ENCODE results near the gene AARS2.

Gene AARS2

DNA sequence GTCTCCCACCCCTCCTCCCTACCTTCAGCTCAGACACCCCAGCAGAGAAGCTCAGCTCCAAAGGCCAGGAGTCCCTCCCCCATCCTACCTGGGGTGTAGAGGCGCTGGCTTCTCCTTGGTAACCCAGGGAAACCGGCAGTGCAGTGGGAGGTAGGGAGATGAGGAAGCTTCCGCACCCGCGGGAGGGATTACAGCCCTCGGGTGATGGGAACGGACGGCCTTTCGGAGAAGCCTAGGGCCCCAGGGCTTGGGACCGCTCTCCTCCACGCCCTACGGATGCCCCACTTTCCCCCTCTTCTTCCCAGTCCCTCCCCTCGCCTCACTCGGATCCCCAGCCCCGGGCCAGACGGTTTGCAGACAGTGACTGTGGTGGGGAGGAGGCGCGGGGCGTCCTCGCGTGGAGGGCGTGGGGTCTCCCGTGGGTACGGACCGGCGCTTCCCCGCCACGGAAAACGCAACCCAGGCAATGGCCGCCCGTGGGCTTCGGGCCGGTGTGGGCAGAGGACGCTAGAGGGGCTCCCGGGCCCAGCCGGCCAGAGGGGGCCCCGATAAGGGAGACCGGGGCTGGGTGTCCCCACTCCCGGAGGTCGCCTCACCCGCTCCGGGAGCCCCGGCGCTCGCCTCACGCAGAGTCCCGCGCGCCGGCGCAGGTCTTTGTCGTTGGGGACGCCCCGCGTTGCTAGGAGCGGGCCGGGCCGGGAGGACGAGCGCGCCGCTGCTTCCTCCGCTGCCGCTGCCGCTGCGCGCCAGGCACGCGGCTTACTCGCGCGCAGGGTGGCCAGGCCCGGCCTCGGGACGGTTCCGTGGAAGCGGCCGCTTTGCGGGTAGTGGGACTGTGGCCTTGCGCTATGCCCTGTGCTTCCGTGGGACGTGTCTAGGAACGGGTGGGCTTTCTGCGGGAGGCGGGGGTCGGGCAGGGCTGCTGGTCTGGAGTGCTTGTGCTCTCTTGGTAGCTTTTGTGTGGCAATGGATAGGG is 15.8 kb downstream of the AARS2 start:
- no peak overlapping the region for H3K4me3 ChIP-seq (ENCODE audit: low read depth, low read length)
- no peak for TF ChIP-seq CTCF (IDR thresholded peaks at IDR 0.05; ENCODE audit: insufficient read depth, low read depth, low read length, missing control alignments)
- DNase-seq (ENCODE audit: low read depth), result no peak

GRCh38 chr6:44294832-44295791 is 18.0 kb downstream of the AARS2 start:
- no peak for DNase-seq (ENCODE audit: low read depth)
- TF ChIP-seq CTCF (IDR thresholded peaks at IDR 0.05; ENCODE audit: insufficient read depth, low read depth, low read length, missing control alignments), result no peak
- H3K4me3 ChIP-seq (ENCODE audit: low read depth, low read length), result no peak overlapping the region

DNA sequence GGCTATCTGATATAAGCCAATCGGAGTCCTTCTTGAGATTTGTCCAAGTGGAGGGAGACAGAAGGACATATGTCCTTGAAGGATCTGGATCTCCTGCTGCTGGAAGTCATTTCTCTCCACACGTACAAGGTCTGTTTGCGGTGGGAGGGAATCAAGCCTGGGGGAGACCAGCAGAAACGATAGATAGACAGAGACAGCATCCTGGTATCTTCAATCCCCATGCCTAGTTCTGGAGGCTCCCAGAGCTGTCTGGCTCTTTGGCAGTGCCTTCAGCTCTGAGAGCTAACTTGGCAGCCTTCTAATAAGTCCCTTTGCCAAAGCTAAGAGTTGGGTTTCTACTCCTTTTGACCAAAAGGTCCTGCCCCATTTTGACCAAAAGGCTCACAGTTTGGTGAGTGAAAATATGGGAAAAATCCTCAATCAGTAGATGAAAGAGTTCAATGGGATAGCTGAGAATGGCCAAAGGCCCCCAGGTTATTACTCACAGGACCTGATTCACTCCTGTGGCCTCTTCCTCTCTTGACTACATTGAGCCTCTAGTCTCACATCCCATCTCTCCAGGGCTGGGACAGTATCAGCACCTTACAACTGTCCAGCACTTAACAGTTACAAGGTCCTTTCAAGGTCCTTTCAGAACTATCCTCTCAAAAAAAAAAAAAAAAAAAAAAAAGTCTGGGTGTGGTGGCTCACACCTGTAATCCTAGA is 20.3 kb downstream of the AARS2 start:
- no peak overlapping the region for H3K4me3 ChIP-seq (ENCODE audit: low read depth, low read length)
- TF ChIP-seq CTCF (IDR thresholded peaks at IDR 0.05; ENCODE audit: insufficient read depth, low read depth, low read length, missing control alignments), result no peak
- DNase-seq (ENCODE audit: low read depth), result no peak

DNA sequence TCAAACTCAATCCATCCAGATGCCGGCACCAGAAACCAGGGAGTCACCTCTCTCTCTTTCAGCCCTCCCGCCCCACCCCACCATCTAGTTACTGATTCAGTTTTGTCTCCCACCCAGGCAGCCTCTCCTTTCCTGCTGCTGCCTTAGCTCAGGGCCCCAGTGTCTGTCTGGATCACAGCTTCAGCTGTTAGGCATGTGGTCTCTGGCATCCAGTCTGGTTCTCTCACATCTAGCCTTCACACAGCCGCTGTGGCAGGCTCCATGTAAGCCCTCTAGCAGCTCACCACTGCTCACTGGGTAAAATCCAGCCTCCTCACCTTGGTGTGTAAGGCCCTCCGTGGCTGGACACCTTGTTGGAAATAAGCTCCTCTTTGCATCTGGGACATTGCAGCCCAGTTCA is 21.3 kb downstream of the AARS2 start:
- DNase-seq (ENCODE audit: low read depth), result no peak
- TF ChIP-seq CTCF (IDR thresholded peaks at IDR 0.05; ENCODE audit: insufficient read depth, low read depth, low read length, missing control alignments), result no peak
- no peak overlapping the region for H3K4me3 ChIP-seq (ENCODE audit: low read depth, low read length)

GRCh38 chr6:44289726-44290260 is 23.4 kb downstream of the AARS2 start:
- DNase-seq (ENCODE audit: low read depth), result no peak
- TF ChIP-seq CTCF (IDR thresholded peaks at IDR 0.05; ENCODE audit: insufficient read depth, low read depth, low read length, missing control alignments), result no peak
- no peak overlapping the region for H3K4me3 ChIP-seq (ENCODE audit: low read depth, low read length)

- TF ChIP-seq CTCF (IDR thresholded peaks at IDR 0.05; ENCODE audit: insufficient read depth, low read depth, low read length, missing control alignments), result no peak
- no peak for DNase-seq (ENCODE audit: low read depth)
- H3K4me3 ChIP-seq (ENCODE audit: low read depth, low read length), result no peak overlapping the region
Measured at GRCh38 chr6:44286747-44287146, 26.4 kb downstream of the AARS2 start.
